OCI-LY7 (cell line): Measurements from ENCODE around the gene CEP19. TPM values are rescaled to one million over a fixed set of nuclear protein-coding genes. Genes with fewer than 3 reads are reported as not detected.

Source experiments
- BruUV-seq: library from RNA; stranded (reverse); fragments of 400-500 nt; replicated peaks from 2 replicates; lab custom pipeline; 2021; lab: Mats Ljungman, UMichigan
- CTCF ChIA-PET: fragments of 300-600 bp; sonication (Branson Sonifier 250); formaldehyde crosslinking; loops from one replicate; lab custom pipeline; 2022; ENCODE audit warnings: antibody characterized with exemption; ENCODE audit not compliant: unreplicated experiment; lab: Charles Lee
- POLR2A ChIA-PET: fragments of 300-600 bp; sonication (Branson Sonifier 250); formaldehyde crosslinking; loops from one replicate; lab custom pipeline; 2022; ENCODE audit warnings: antibody characterized with exemption; lab: Charles Lee
- DNase-seq: peaks from one replicate; pipeline ENCODE4 v3.0.0-alpha.2; 2015; ENCODE audit warnings: low spot score
- H2AFZ ChIP-seq: fragments of 200-600 bp; sonication (generic), shearing (Covaris generic); 2 replicates; pipeline ENCODE4 v1.6.1; 2014; ENCODE audit warnings: mild to moderate bottlenecking, antibody characterized with exemption, low read length, moderate library complexity
- H3K27ac ChIP-seq: fragments of 200-600 bp; sonication (generic); 2 replicates; pipeline ENCODE4 v1.5.1; 2014; ENCODE audit warnings: mixed run types, low read depth, mild to moderate bottlenecking, moderate library complexity, low read length, inconsistent platforms; ENCODE audit not compliant: poor library complexity, severe bottlenecking
- H3K36me3 ChIP-seq: fragments of 200-600 bp; sonication (generic); 2 replicates; pipeline ENCODE4 v1.6.1; 2014; ENCODE audit warnings: mild to moderate bottlenecking, antibody characterized with exemption, low read length, moderate library complexity, mixed read lengths; ENCODE audit not compliant: insufficient read depth
- H3K4me1 ChIP-seq: fragments of 200-600 bp; sonication (generic); 2 replicates; pipeline ENCODE4 v1.5.1; 2014; ENCODE audit warnings: mild to moderate bottlenecking, low read length; ENCODE audit not compliant: insufficient read depth, poor library complexity, severe bottlenecking
- H3K4me2 ChIP-seq: fragments of 200-600 bp; sonication (generic); 2 replicates; pipeline ENCODE4 v1.6.1; 2014; ENCODE audit warnings: mild to moderate bottlenecking, low read length
- H3K4me3 ChIP-seq: fragments of 200-600 bp; sonication (generic); 2 replicates; pipeline ENCODE4 v1.5.1; 2014; ENCODE audit warnings: mild to moderate bottlenecking, low read depth, low read length; ENCODE audit not compliant: poor library complexity, severe bottlenecking
- H3K79me2 ChIP-seq: fragments of 200-600 bp; sonication (generic); 2 replicates; pipeline ENCODE4 v1.6.1; 2016; ENCODE audit warnings: low read depth, mild to moderate bottlenecking, low read length, moderate library complexity, mixed read lengths; ENCODE audit not compliant: insufficient read depth
- H3K9me2 ChIP-seq: fragments of 200-600 bp; sonication (generic); 2 replicates; pipeline ENCODE4 v1.6.1; 2016; ENCODE audit warnings: mild to moderate bottlenecking, low read length, mixed read lengths; ENCODE audit not compliant: insufficient read depth
- H3K9me3 ChIP-seq: fragments of 200-600 bp; sonication (generic); 2 replicates; pipeline ENCODE4 v1.6.1; 2014; ENCODE audit warnings: mild to moderate bottlenecking, mixed run types, low read length, mixed read lengths
- H4K20me1 ChIP-seq: fragments of 200-600 bp; sonication (generic); 2 replicates; pipeline ENCODE4 v1.6.1; 2014; ENCODE audit warnings: mild to moderate bottlenecking, antibody characterized with exemption, low read length, moderate library complexity, mixed read lengths; ENCODE audit not compliant: insufficient read depth
- CTCF ChIP-seq: fragments of 200-600 bp; sonication (generic); conservative IDR thresholded peaks from 2 replicates; pipeline ENCODE4 v1.5.1; 2014; ENCODE audit warnings: mild to moderate bottlenecking, antibody characterized with exemption, low read length, moderate library complexity, mixed read lengths
- EZH2phosphoT487 ChIP-seq: fragments of 200-600 bp; sonication (generic); IDR thresholded peaks from 2 replicates; pipeline ENCODE4 v1.6.1; 2018; ENCODE audit warnings: low read depth, borderline replicate concordance, mild to moderate bottlenecking, mixed run types, antibody characterized with exemption, low read length, moderate library complexity, mixed read lengths
- intact Hi-C: fragments of 100-400 bp; cut with micrococcal nuclease; formaldehyde crosslinking; loops from one replicate; pipeline ENCODE4 v1.10.0; 2022; ENCODE audit not compliant: unreplicated experiment
- total RNA-seq, 2 experiments: library from RNA; depleted of rRNA in 1 of 2; stranded (reverse); fragments of >200 nt in 1 of 2; shearing (Covaris generic) in 1 of 2; gene quantifications; 2 replicates each; pipeline ENCODE4 v1.2.3, GENCODE V29; 2014 to 2022

Gene CEP19
- total RNA-seq, 2 experiments from 2014 or later: 3.3 to 5.7 TPM

- no peaks in the 10 kb centered on the region for H3K4me1 ChIP-seq
- no peaks in the 10 kb centered on the region for H3K36me3 ChIP-seq
- CTCF ChIA-PET: no interaction called here
- intact Hi-C loops: no loop called here
- H3K9me2 ChIP-seq: no peaks in the 10 kb centered on the region
- DNase-seq: no peak
- H3K4me2 ChIP-seq: no peak overlapping the region
- no peaks in the 10 kb centered on the region for H3K79me2 ChIP-seq
- H3K4me3 ChIP-seq: no peak overlapping the region
- POLR2A ChIA-PET: interaction anchor here (0.7 kb wide), 1 partner anchor 169 kb away, joined by 3 read pairs; no protein-coding TSS in a partner anchor
- H2AFZ ChIP-seq: no peak overlapping the region
- BruUV-seq: no TSS peak
- H4K20me1 ChIP-seq: no peaks in the 10 kb centered on the region
- TF ChIP-seq EZH2phosphoT487: no peak
- no peaks in the 10 kb centered on the region for H3K9me3 ChIP-seq
- H3K27ac ChIP-seq: no peak overlapping the region
Measured at GRCh38 chr3:196677353-196677752, 34.7 kb downstream of the CEP19 start.

GRCh38 chr3:196673632-196674031 is 38.4 kb downstream of the CEP19 start:
- Histone ChIP-seq H3K4me3 (no peak overlapping the region), H3K79me2 (no peaks in the 10 kb centered on the region), H3K36me3 (no peaks in the 10 kb centered on the region), H2AFZ (no peak overlapping the region), H3K4me1 (peaks cover 10% of the 10 kb centered on the region), H4K20me1 (no peaks in the 10 kb centered on the region), H3K9me2 (no peaks in the 10 kb centered on the region), H3K4me2 (no peak overlapping the region), H3K9me3 (no peaks in the 10 kb centered on the region), H3K27ac (no peak overlapping the region)
- DNase-seq: no peak
- BruUV-seq: no TSS peak
- intact Hi-C loops: no loop called here
- POLR2A ChIA-PET: interaction anchor here (0.6 kb wide), 1 partner anchor 303 kb away, joined by 4 read pairs; no protein-coding TSS in a partner anchor
- TF ChIP-seq CTCF: no peak
- TF ChIP-seq EZH2phosphoT487: no peak
- CTCF ChIA-PET: no interaction called here

- H3K4me3 ChIP-seq: no peak overlapping the region
- intact Hi-C loops: no loop called here
- DNase-seq: peak; percentile 48
- H2AFZ ChIP-seq: peak overlapping the region; percentile 64
- CTCF ChIA-PET: no interaction called here
- H3K9me2 ChIP-seq: no peaks in the 10 kb centered on the region
- no peak overlapping the region for H3K27ac ChIP-seq
- H3K4me1 ChIP-seq: peaks cover 10% of the 10 kb centered on the region
- no TSS peak for BruUV-seq
- no peaks in the 10 kb centered on the region for H3K79me2 ChIP-seq
- H3K9me3 ChIP-seq: no peaks in the 10 kb centered on the region
- H3K36me3 ChIP-seq: no peaks in the 10 kb centered on the region
- peak overlapping the region; percentile 30 for H3K4me2 ChIP-seq
- TF ChIP-seq EZH2phosphoT487 (no peak), CTCF (no peak)
- POLR2A ChIA-PET: interaction anchor here (0.9 to 1.3 kb wide), 2 partner anchors 18 to 34 kb away, joined by 3 read pairs; no protein-coding TSS in a partner anchor
- H4K20me1 ChIP-seq: no peaks in the 10 kb centered on the region
Measured at GRCh38 chr3:196670339-196670738, 41.7 kb downstream of the CEP19 start.
